GM12878 (cell line): ENCODE data around the gene CLPSL1. TPM values are rescaled to one million over a fixed set of nuclear protein-coding genes. Genes with fewer than 3 reads are reported as not detected.

Experiments used
- ATAC-seq: fragments of 200-7000 bp; cut with Tn5 transposase; 3 replicates; pipeline ENCODE4 v1.9.1; 2020; ENCODE audit warnings: mild to moderate bottlenecking, moderate library complexity
- BruUV-seq: library from RNA; stranded (reverse); fragments of 400-500 nt; replicated peaks from 2 replicates; lab custom pipeline; 2021; lab: Mats Ljungman, UMichigan
- CTCF ChIA-PET: fragments of 300-600 bp; sonication (Branson Sonifier 250); formaldehyde crosslinking; extraction: SDS; loops from one replicate; lab custom pipeline; 2021; ENCODE audit warnings: inconsistent platforms; lab: Yijun Ruan, JAX
- POLR2A ChIA-PET: fragments of 350-600 bp; formaldehyde crosslinking; extraction: SDS; loops from one replicate; lab custom pipeline; 2021; ENCODE audit warnings: inconsistent platforms; lab: Charles Lee
- RAD21 ChIA-PET: fragments of 300-600 bp; sonication (Branson Sonifier 250); formaldehyde crosslinking; loops from one replicate; lab custom pipeline; 2023; ENCODE audit warnings: antibody characterized with exemption; ENCODE audit not compliant: unreplicated experiment; lab: Charles Lee
- SMC1A ChIA-PET: fragments of 300-600 bp; sonication (Branson Sonifier 250); formaldehyde crosslinking; loops from one replicate; lab custom pipeline; 2023; ENCODE audit not compliant: unreplicated experiment, uncharacterized antibody; lab: Charles Lee
- DNase-seq: peaks from one replicate; pipeline ENCODE4 v3.0.0-alpha.2; 2011; ENCODE audit warnings: low read depth, low spot score
- FAIRE-seq: peaks from 3 replicates; lab custom pipeline; 2011; peaks lifted over from hg19 to GRCh38; lab: Jason Lieb, UNC
- H2AFZ ChIP-seq: 2 replicates; pipeline ENCODE4 v1.6.0; 2011; ENCODE audit warnings: low read depth, low read length, control low read depth; ENCODE audit not compliant: control insufficient read depth
- H3K27ac ChIP-seq: 2 replicates; pipeline ENCODE4 v1.5.1; 2011; ENCODE audit warnings: control low read depth; ENCODE audit not compliant: control insufficient read depth, insufficient read depth
- H3K27me3 ChIP-seq, 2 experiments: replicated peaks in 1 of 2; 2 replicates each; pipeline versions ENCODE4 v1.6.0 to v1.6.1; 2011; ENCODE audit warnings: low read length in 1 of 2; ENCODE audit not compliant: control insufficient read depth in 2 of 2, insufficient read depth in 2 of 2
- H3K36me3 ChIP-seq, 2 experiments: 2 replicates each; pipeline ENCODE4 v1.5.1; 2011; ENCODE audit warnings: low read length in 1 of 2; ENCODE audit not compliant: control insufficient read depth in 2 of 2, insufficient read depth in 2 of 2
- H3K4me1 ChIP-seq: 2 replicates; pipeline ENCODE4 v1.6.1; 2011; ENCODE audit warnings: mild to moderate bottlenecking, low read length, moderate library complexity, mixed read lengths; ENCODE audit not compliant: control insufficient read depth, insufficient read depth
- H3K4me2 ChIP-seq: 2 replicates; pipeline ENCODE4 v1.6.0; 2011; ENCODE audit warnings: control low read depth; ENCODE audit not compliant: control insufficient read depth, insufficient read depth
- H3K4me3 ChIP-seq: fragments of 200-600 bp; sonication (generic); 2 replicates; pipeline ENCODE4 v1.5.1; 2016
- H3K79me2 ChIP-seq: 2 replicates; pipeline ENCODE4 v1.6.0; 2011; ENCODE audit warnings: low read length; ENCODE audit not compliant: control insufficient read depth, insufficient read depth
- H3K9ac ChIP-seq: 2 replicates; pipeline ENCODE4 v1.8.0; 2011; ENCODE audit warnings: low read length, control low read depth, mixed read lengths; ENCODE audit not compliant: control insufficient read depth, insufficient read depth
- H3K9me3 ChIP-seq: replicated peaks from 3 replicates; pipeline ENCODE4 v1.5.1; 2011; ENCODE audit warnings: mild to moderate bottlenecking, low read length; ENCODE audit not compliant: control insufficient read depth, insufficient read depth
- H4K20me1 ChIP-seq: 2 replicates; pipeline ENCODE4 v1.6.0; 2011; ENCODE audit not compliant: control insufficient read depth, insufficient read depth
- BHLHE40 ChIP-seq, 2 experiments: fragments of 450-650 bp in 1 of 2; IDR thresholded peaks; 2 replicates each; pipeline ENCODE4 v1.6.1; 2011 to 2017; ENCODE audit warnings: low read depth in 2 of 2, borderline replicate concordance in 1 of 2, improper control_type of control experiment in 1 of 2, low read length in 1 of 2, mild to moderate bottlenecking in 1 of 2
- EED ChIP-seq: sonication (generic); IDR thresholded peaks from 2 replicates; pipeline ENCODE4 v1.6.1; 2016; ENCODE audit warnings: antibody characterized with exemption, low read depth
- EZH2 ChIP-seq: IDR thresholded peaks from 2 replicates; pipeline ENCODE4 v1.6.1; 2012; ENCODE audit warnings: low read depth, mild to moderate bottlenecking, control low read depth, inconsistent platforms, low read length, borderline replicate concordance; ENCODE audit not compliant: control insufficient read depth
- HCFC1 ChIP-seq: fragments of 150-350 bp; IDR thresholded peaks from 2 replicates; pipeline ENCODE4 v1.6.1; 2014; ENCODE audit warnings: low read length
- HDAC2 ChIP-seq: fragments of 200-600 bp; sonication (generic); IDR thresholded peaks from 2 replicates; pipeline ENCODE4 v1.6.1; 2017
- NBN ChIP-seq: fragments of 450-650 bp; IDR thresholded peaks from 2 replicates; pipeline ENCODE4 v1.6.1; 2016
- RAD21 ChIP-seq: IDR thresholded peaks from 2 replicates; pipeline ENCODE4 v1.6.1; 2011; ENCODE audit warnings: mild to moderate bottlenecking, low read depth, low read length, moderate library complexity; ENCODE audit not compliant: insufficient read depth
- RELA ChIP-seq: fragments of 450-650 bp; IDR thresholded peaks from 2 replicates; pipeline ENCODE4 v1.8.0; 2014; ENCODE audit warnings: borderline replicate concordance; ENCODE audit not compliant: partially characterized antibody
- SMARCA5 ChIP-seq: fragments of 450-650 bp; IDR thresholded peaks from 2 replicates; pipeline ENCODE4 v1.6.1; 2017; ENCODE audit warnings: mild to moderate bottlenecking
- SMC3 ChIP-seq: IDR thresholded peaks from 2 replicates; pipeline ENCODE4 v1.6.1; 2011; ENCODE audit warnings: low read length, improper control_type of control experiment, borderline replicate concordance
- TBL1XR1 ChIP-seq: IDR thresholded peaks from 2 replicates; pipeline ENCODE4 v1.6.1; 2012; ENCODE audit warnings: low read depth, low read length, improper control_type of control experiment
- TCF12 ChIP-seq: IDR thresholded peaks from 2 replicates; pipeline ENCODE4 v1.6.1; 2011; ENCODE audit warnings: low read depth, mild to moderate bottlenecking, low read length
- TCF3 ChIP-seq: IDR thresholded peaks from 2 replicates; pipeline ENCODE4 v1.6.1; 2012; ENCODE audit warnings: low read depth, mild to moderate bottlenecking, low read length, borderline replicate concordance; ENCODE audit not compliant: insufficient read depth
- YY1 ChIP-seq: IDR thresholded peaks from 2 replicates; pipeline ENCODE4 v1.6.1; 2011; ENCODE audit warnings: low read depth, mild to moderate bottlenecking, low read length
- ZNF207 ChIP-seq: fragments of 450-650 bp; IDR thresholded peaks from 2 replicates; pipeline ENCODE4 v1.6.1; 2014; ENCODE audit warnings: antibody characterized with exemption, mild to moderate bottlenecking, borderline replicate concordance
- WGBS: methylation state at CpG from one replicate; pipeline ENCODE4 v1.1.6; 2016; ENCODE audit warnings: low lambda C conversion rate; ENCODE audit not compliant: insufficient replicate concordance, insufficient coverage; ENCODE audit errors: missing lambda C conversion rate; 5-methylcytosine and 5-hydroxymethylcytosine counted together
- in situ Hi-C: fragments of 300-500 bp; cut with MboI; formaldehyde crosslinking; loops from 9 replicates; pipeline ENCODE4 v1.14.3; 2018; ENCODE audit warnings: mixed read lengths
- intact Hi-C: fragments of 100-400 bp; cut with micrococcal nuclease; formaldehyde crosslinking; loops from one replicate; pipeline ENCODE4 v1.14.2; 2022; ENCODE audit not compliant: unreplicated experiment
- polyA plus RNA-seq, 11 experiments: library from polyadenylated mRNA; depleted of rRNA in 4 of 11; unstranded in 6 of 11; stranded (reverse) in 5 of 11; fragments of >200 nt; fragmentation: Nextera tagmentation in 4 of 11; fragmentation: Illumina TruSeq in 1 of 11; extraction: Ambion mirVana in 4 of 11; extraction: Trizol in 1 of 11; gene quantifications; 1 replicate in 1 of 11; 2 replicates in 10 of 11; pipeline versions ENCODE4 v1.2.1 to v1.2.3, GENCODE V29; 2011 to 2016; ENCODE audit warnings: inconsistent platforms in 2 of 11, missing spikeins in 2 of 11, low read depth in 1 of 11
- total RNA-seq, 4 experiments: library from RNA; depleted of rRNA in 3 of 4; stranded (reverse); fragments of >200 nt in 3 of 4; fragmentation: Illumina TruSeq in 1 of 4; extraction: Trizol in 1 of 4; gene quantifications; 2 replicates each; pipeline versions ENCODE4 v1.2.1 to v1.2.3, GENCODE V29; 2013 to 2021
- TF ChIP-seq, protein P1 (sequence below): IDR thresholded peaks from 2 replicates; pipeline ENCODE4 v1.6.1; 2012; ENCODE audit warnings: low read depth, low read length, improper control_type of control experiment
- TF ChIP-seq, protein P2 (sequence below): fragments of 450-650 bp; IDR thresholded peaks from 2 replicates; pipeline ENCODE4 v1.6.1; 2017; ENCODE audit warnings: mild to moderate bottlenecking, low read depth, inconsistent platforms; ENCODE audit not compliant: poor library complexity, severe bottlenecking
- TF ChIP-seq, protein P3 (sequence below), 3 experiments: IDR thresholded peaks in 2 of 3; conservative IDR thresholded peaks in 1 of 3; 2 replicates each; pipeline ENCODE4 v1.5.1; 2011; ENCODE audit warnings: low read depth in 3 of 3, low read length in 3 of 3, mild to moderate bottlenecking in 3 of 3, control low read depth in 2 of 3, moderate library complexity in 2 of 3, inconsistent platforms in 1 of 3, mixed read lengths in 1 of 3; ENCODE audit not compliant: control insufficient read depth in 2 of 3, insufficient read depth in 1 of 3; ENCODE audit errors: extremely low read depth in 1 of 3

The CLPSL1 gene
- total and polyA plus RNA-seq, 10 of the 15 experiments (the other 5 are each of a cell fraction or from before 2014, with no cell fraction given) = not detected

DNA sequence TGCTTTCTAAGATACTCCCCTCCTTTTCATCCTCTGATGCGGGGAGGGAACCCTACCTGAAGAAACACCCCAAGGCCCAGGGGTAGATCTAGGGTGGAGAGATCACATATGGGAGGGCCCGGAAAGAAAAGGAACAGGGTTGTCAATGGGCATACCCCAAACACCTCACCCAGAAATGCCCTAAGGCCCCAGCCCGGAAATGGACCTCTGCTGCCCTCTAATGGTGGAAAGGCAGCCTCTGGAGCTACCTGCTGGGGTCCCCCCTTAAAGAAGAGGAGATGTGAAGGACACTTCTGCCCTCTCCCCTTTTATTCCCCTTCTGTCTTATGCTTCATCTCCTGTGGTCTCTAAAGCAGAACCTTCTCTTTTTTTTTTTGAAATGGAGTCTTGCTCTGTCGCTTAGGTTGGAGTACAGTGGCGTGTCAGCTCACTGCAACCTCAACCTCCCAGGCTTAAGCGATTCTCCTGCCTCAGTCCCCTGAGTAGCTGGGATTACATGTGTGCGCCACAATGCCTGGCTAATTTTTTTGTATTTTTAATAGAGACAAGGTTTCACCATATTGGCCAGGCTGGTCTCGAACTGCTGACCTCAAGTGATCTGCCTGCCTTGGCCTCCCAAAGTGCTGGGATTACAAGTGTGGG, 44.4 kb upstream of the CLPSL1 start:
- in situ Hi-C loops = loop anchor here (5.0 kb wide), 2 partner anchors 154 to 214 kb away; no protein-coding TSS in a partner anchor
- no TSS peak for BruUV-seq
- peaks cover 10% of the 10 kb centered on the region for H3K4me1 ChIP-seq
- peak; percentile 65 for ATAC-seq
- H3K9me3 ChIP-seq = no peaks in the 10 kb centered on the region
- no peak overlapping the region for H3K9ac ChIP-seq
- H3K36me3 ChIP-seq = no peaks in the 10 kb centered on the region
- no peaks in the 10 kb centered on the region for H3K27me3 ChIP-seq
- no peaks in the 10 kb centered on the region for H4K20me1 ChIP-seq
- RAD21 ChIA-PET = interaction anchor here (0.5 to 5.3 kb wide), 47 partner anchors 8 to 438 kb away, joined by 3 to 91 read pairs (median 5); partner anchors contain the start of genes DEF6 and FANCE
- peak; percentile 75 for FAIRE-seq
- no peak overlapping the region for H2AFZ ChIP-seq
- H3K79me2 ChIP-seq = no peaks in the 10 kb centered on the region; the same call in 1 of the 2 replicates
- intact Hi-C loops = loop anchor here (2.0 to 10.0 kb wide), 3 partner anchors 50 to 392 kb away; partner anchors contain the start of gene PPARD
- no peak overlapping the region for H3K27ac ChIP-seq
- POLR2A ChIA-PET = interaction anchor here (1.0 to 1.5 kb wide), 7 partner anchors 9 to 145 kb away, joined by 3 to 6 read pairs (median 3); no protein-coding TSS in a partner anchor
- no peak overlapping the region for H3K4me2 ChIP-seq
- CTCF ChIA-PET = interaction anchor here (0.6 to 9.7 kb wide), 63 partner anchors 10 to 443 kb away, joined by 3 to 374 read pairs (median 6); partner anchors contain the start of genes DEF6 and FKBP5
- H3K4me3 ChIP-seq = no peak overlapping the region
- SMC1A ChIA-PET = interaction anchor here (0.6 to 6.2 kb wide), 46 partner anchors 9 to 1472 kb away, joined by 3 to 149 read pairs (median 4); partner anchors contain the start of gene RPL10A
- no peak for DNase-seq
- 37% methylated on average over 7 of the region's 8 CpGs for WGBS
- peak; percentile 61; the same call in 1 of the 2 replicates for TF ChIP-seq YY1
- TF ChIP-seq TCF3 = no peak
- TF ChIP-seq SMC3 = peak; percentile 96
- TF ChIP-seq HCFC1 = 0 out of 2 replicates have a peak, but pooled peaks have one; percentile 18
- TF ChIP-seq, protein P1, sequence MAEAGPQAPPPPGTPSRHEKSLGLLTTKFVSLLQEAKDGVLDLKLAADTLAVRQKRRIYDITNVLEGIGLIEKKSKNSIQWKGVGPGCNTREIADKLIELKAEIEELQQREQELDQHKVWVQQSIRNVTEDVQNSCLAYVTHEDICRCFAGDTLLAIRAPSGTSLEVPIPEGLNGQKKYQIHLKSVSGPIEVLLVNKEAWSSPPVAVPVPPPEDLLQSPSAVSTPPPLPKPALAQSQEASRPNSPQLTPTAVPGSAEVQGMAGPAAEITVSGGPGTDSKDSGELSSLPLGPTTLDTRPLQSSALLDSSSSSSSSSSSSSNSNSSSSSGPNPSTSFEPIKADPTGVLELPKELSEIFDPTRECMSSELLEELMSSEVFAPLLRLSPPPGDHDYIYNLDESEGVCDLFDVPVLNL = no peak
- no peak for TF ChIP-seq EED
- TF ChIP-seq HDAC2 = no peak
- TF ChIP-seq EZH2 = no peak
- peak; percentile 98 for TF ChIP-seq RAD21
- TF ChIP-seq, protein P2, sequence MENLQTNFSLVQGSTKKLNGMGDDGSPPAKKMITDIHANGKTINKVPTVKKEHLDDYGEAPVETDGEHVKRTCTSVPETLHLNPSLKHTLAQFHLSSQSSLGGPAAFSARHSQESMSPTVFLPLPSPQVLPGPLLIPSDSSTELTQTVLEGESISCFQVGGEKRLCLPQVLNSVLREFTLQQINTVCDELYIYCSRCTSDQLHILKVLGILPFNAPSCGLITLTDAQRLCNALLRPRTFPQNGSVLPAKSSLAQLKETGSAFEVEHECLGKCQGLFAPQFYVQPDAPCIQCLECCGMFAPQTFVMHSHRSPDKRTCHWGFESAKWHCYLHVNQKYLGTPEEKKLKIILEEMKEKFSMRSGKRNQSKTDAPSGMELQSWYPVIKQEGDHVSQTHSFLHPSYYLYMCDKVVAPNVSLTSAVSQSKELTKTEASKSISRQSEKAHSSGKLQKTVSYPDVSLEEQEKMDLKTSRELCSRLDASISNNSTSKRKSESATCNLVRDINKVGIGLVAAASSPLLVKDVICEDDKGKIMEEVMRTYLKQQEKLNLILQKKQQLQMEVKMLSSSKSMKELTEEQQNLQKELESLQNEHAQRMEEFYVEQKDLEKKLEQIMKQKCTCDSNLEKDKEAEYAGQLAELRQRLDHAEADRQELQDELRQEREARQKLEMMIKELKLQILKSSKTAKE = peak; percentile 23
- 0 out of 4 replicates have a peak, but pooled peaks of 1 of the 2 experiments have one; percentile 20 for TF ChIP-seq BHLHE40 (IDR thresholded peaks at IDR 0.05; ENCODE audit: borderline replicate concordance in 1 of 2, low read depth in 2 of 2, low read length in 1 of 2)
- TF ChIP-seq, protein P3, sequence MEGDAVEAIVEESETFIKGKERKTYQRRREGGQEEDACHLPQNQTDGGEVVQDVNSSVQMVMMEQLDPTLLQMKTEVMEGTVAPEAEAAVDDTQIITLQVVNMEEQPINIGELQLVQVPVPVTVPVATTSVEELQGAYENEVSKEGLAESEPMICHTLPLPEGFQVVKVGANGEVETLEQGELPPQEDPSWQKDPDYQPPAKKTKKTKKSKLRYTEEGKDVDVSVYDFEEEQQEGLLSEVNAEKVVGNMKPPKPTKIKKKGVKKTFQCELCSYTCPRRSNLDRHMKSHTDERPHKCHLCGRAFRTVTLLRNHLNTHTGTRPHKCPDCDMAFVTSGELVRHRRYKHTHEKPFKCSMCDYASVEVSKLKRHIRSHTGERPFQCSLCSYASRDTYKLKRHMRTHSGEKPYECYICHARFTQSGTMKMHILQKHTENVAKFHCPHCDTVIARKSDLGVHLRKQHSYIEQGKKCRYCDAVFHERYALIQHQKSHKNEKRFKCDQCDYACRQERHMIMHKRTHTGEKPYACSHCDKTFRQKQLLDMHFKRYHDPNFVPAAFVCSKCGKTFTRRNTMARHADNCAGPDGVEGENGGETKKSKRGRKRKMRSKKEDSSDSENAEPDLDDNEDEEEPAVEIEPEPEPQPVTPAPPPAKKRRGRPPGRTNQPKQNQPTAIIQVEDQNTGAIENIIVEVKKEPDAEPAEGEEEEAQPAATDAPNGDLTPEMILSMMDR (IDR thresholded peaks at IDR 0.05 in 2 of 3, conservative IDR thresholded peaks at IDR 0.05 in 1 of 3; ENCODE audit: control insufficient read depth in 2 of 3, extremely low read depth in 1 of 3, insufficient read depth in 1 of 3, low read depth in 3 of 3, low read length in 3 of 3) = peak; percentile 89 to 95 (median 93); a peak in 5 of 6 replicates
- TF ChIP-seq ZNF207 = 0 out of 2 replicates have a peak, but pooled peaks have one; percentile 44
- TF ChIP-seq NBN = no peak
- peak; percentile 48 for TF ChIP-seq RELA
- 0 out of 2 replicates have a peak, but pooled peaks have one; percentile 51 for TF ChIP-seq SMARCA5
- TF ChIP-seq TBL1XR1 = no peak
- TF ChIP-seq TCF12 = no peak
